ENCODE data around the gene BNIPL. TPM values are rescaled to one million over a fixed set of nuclear protein-coding genes. Genes with fewer than 3 reads are reported as not detected.

The BNIPL gene
- total and polyA plus RNA-seq, 2 of the 13 experiments (the other 11 are each of a cell fraction or from before 2014, with no cell fraction given) = 0.40 to 1.1 TPM

- TF ChIP-seq SCMH1 (CRISPR knock-in tag; IDR thresholded peaks at IDR 0.05; ENCODE audit: borderline replicate concordance) (no peak), ZNF740 (CRISPR knock-in tag; IDR thresholded peaks at IDR 0.05) (no peak), SNRNP70 (IDR thresholded peaks at IDR 0.05; ENCODE audit: low read depth, low read length) (no peak), ZNF441 (CRISPR knock-in tag; IDR thresholded peaks at IDR 0.05; ENCODE audit: borderline replicate concordance) (no peak), ZSCAN20 (CRISPR knock-in tag; IDR thresholded peaks at IDR 0.05; ENCODE audit: borderline replicate concordance) (no peak), ZSCAN22 (CRISPR knock-in tag; IDR thresholded peaks at IDR 0.05) (no peak), ZNF770 (CRISPR knock-in tag; IDR thresholded peaks at IDR 0.05) (no peak; the same call in 1 of the 2 replicates), ZNF704 (CRISPR knock-in tag; IDR thresholded peaks at IDR 0.05; ENCODE audit: borderline replicate concordance) (no peak), HHEX (CRISPR knock-in tag; IDR thresholded peaks at IDR 0.05) (no peak), SMARCE1 (IDR thresholded peaks at IDR 0.05; ENCODE audit: borderline replicate concordance) (no peak), NFIC (IDR thresholded peaks at IDR 0.05; ENCODE audit: low read length) (no peak), ZNF570 (CRISPR knock-in tag; IDR thresholded peaks at IDR 0.05; ENCODE audit: borderline replicate concordance) (no peak), TERF1 (CRISPR knock-in tag; IDR thresholded peaks at IDR 0.05) (no peak), KAT7 (CRISPR knock-in tag; IDR thresholded peaks at IDR 0.05; ENCODE audit: borderline replicate concordance) (0 out of 2 replicates have a peak, but pooled peaks have one; percentile 15), CEBPZ (IDR thresholded peaks at IDR 0.05; ENCODE audit: low read length) (no peak), POGZ (CRISPR knock-in tag; IDR thresholded peaks at IDR 0.05) (no peak; the same call in 1 of the 2 replicates), ZFY (CRISPR knock-in tag; IDR thresholded peaks at IDR 0.05) (0 out of 2 replicates have a peak, but pooled peaks have one; percentile 71), DR1 (CRISPR knock-in tag; IDR thresholded peaks at IDR 0.05) (no peak), BCL6 (CRISPR knock-in tag; IDR thresholded peaks at IDR 0.05) (no peak), ZNF782 (CRISPR knock-in tag; IDR thresholded peaks at IDR 0.05; ENCODE audit: borderline replicate concordance) (no peak), TBX3 (IDR thresholded peaks at IDR 0.05; ENCODE audit: borderline replicate concordance) (no peak)
These were observed 11.2 kb downstream of the BNIPL start, which contains the start of gene C1orf56 (continued) for GRCh38 chr1:151047591-151047924.
